Osteocyte (in vitro differentiated cells): Measurements from ENCODE around the gene GSC2. TPM values are rescaled to one million over a fixed set of nuclear protein-coding genes. Genes with fewer than 3 reads are reported as not detected.

Experiments used
- DNase-seq: peaks from one replicate; pipeline ENCODE4 v3.0.0; 2021; ENCODE audit warnings: mixed read lengths; ENCODE audit not compliant: unreplicated experiment; ENCODE audit errors: extremely low spot score
- H3K27ac Mint-ChIP-seq: one replicate; pipeline ENCODE4 v1.8.0; 2021; ENCODE audit warnings: mild to moderate bottlenecking, mixed read lengths; ENCODE audit not compliant: unreplicated experiment
- H3K27me3 Mint-ChIP-seq: one replicate; pipeline ENCODE4 v1.8.0; 2021; ENCODE audit warnings: mixed read lengths; ENCODE audit not compliant: unreplicated experiment
- H3K36me3 Mint-ChIP-seq: one replicate; pipeline ENCODE4 v1.8.0; 2021; ENCODE audit warnings: mixed read lengths; ENCODE audit not compliant: unreplicated experiment
- H3K4me1 Mint-ChIP-seq: one replicate; pipeline ENCODE4 v1.8.0; 2021; ENCODE audit warnings: mixed read lengths; ENCODE audit not compliant: unreplicated experiment
- H3K4me3 Mint-ChIP-seq: one replicate; pipeline ENCODE4 v1.8.0; 2021; ENCODE audit warnings: mild to moderate bottlenecking, moderate library complexity, mixed read lengths; ENCODE audit not compliant: unreplicated experiment
- H3K9me3 Mint-ChIP-seq: one replicate; pipeline ENCODE4 v1.8.0; 2021; ENCODE audit warnings: mixed read lengths; ENCODE audit not compliant: unreplicated experiment
- CTCF ChIP-seq: fragments of 200-600 bp; sonication (generic); IDR thresholded peaks from 2 replicates; pipeline ENCODE4 v1.5.0; 2021; ENCODE audit warnings: antibody characterized with exemption, mild to moderate bottlenecking, moderate library complexity
- total RNA-seq: library from RNA; stranded (reverse); gene quantifications from 2 replicates; pipeline ENCODE4 v1.2.1, GENCODE V29; 2021

Gene GSC2
- total RNA-seq, 1 donor from 2014 or later = not detected

- no peak overlapping the region for H3K4me3 Mint-ChIP-seq
- DNase-seq = no peak
- no peaks in the 10 kb centered on the region for H3K27me3 Mint-ChIP-seq
- H3K27ac Mint-ChIP-seq = no peak overlapping the region
- H3K9me3 Mint-ChIP-seq = no peaks in the 10 kb centered on the region
- TF ChIP-seq CTCF = no peak
- peaks cover 6% of the 10 kb centered on the region for H3K36me3 Mint-ChIP-seq
- H3K4me1 Mint-ChIP-seq = peaks cover 10% of the 10 kb centered on the region
Observed at GRCh38 chr22:19097518-19097917, 52.6 kb downstream of the GSC2 start.

Other genes with a start within 250 kb of the GSC2 start
- 4.3 and 5.2 TPM in 2 replicates for gene DGCR6, start 244.0 kb downstream of the GSC2 start, total RNA-seq
- 11.2 and 12.0 TPM in 2 replicates for gene PRODH, start 214.0 kb downstream of the GSC2 start, total RNA-seq
- 64.4 and 66.3 TPM in 2 replicates for gene DGCR2, start 27.9 kb downstream of the GSC2 start, total RNA-seq
- gene TSSK2, start 19.0 kb downstream of the GSC2 start, total RNA-seq = not detected in 2 replicates
- 21.6 TPM in 2 replicates for gene ESS2, start 5.6 kb downstream of the GSC2 start, total RNA-seq
- gene SLC25A1, start 28.4 kb upstream of the GSC2 start, total RNA-seq = 96.1 and 96.2 TPM in 2 replicates
- 7.9 and 10.1 TPM in 2 replicates for gene CLTCL1, start 141.4 kb upstream of the GSC2 start, total RNA-seq